MCF 10A (cell line): ENCODE results near the gene FYCO1. TPM values are rescaled to one million over a fixed set of nuclear protein-coding genes. Genes with fewer than 3 reads are reported as not detected.

Experiments used
- BruUV-seq: library from RNA; stranded (reverse); fragments of 400-500 nt; replicated peaks from 2 replicates; lab custom pipeline; 2021; lab: Mats Ljungman, UMichigan
- CTCF ChIA-PET: fragments of 300-600 bp; sonication (Branson Sonifier 250); formaldehyde crosslinking; extraction: SDS; loops from one replicate; lab custom pipeline; 2021; ENCODE audit warnings: antibody characterized with exemption, inconsistent platforms; lab: Yijun Ruan, JAX
- POLR2A ChIA-PET: fragments of 300-600, 350-650 bp; sonication (Branson Sonifier 250); formaldehyde crosslinking; extraction: SDS; loops from one replicate; lab custom pipeline; 2020; ENCODE audit warnings: antibody characterized with exemption, inconsistent platforms; lab: Yijun Ruan, JAX
- DNase-seq: peaks from one replicate; pipeline ENCODE4 v3.0.0-alpha.2; 2018; ENCODE audit not compliant: unreplicated experiment
- H3K27ac Mint-ChIP-seq: one replicate; pipeline ENCODE4 v1.8.0; 2022; ENCODE audit warnings: mild to moderate bottlenecking, low read depth, mixed read lengths; ENCODE audit not compliant: unreplicated experiment
- H3K27me3 Mint-ChIP-seq: one replicate; pipeline ENCODE4 v1.8.0; 2022; ENCODE audit warnings: mixed read lengths; ENCODE audit not compliant: insufficient read depth, unreplicated experiment
- H3K36me3 Mint-ChIP-seq: one replicate; pipeline ENCODE4 v1.8.0; 2022; ENCODE audit warnings: mild to moderate bottlenecking, moderate library complexity, mixed read lengths; ENCODE audit not compliant: insufficient read depth, unreplicated experiment
- H3K4me1 Mint-ChIP-seq: one replicate; pipeline ENCODE4 v1.8.0; 2022; ENCODE audit warnings: mixed read lengths; ENCODE audit not compliant: insufficient read depth, unreplicated experiment
- H3K4me3 Mint-ChIP-seq: one replicate; pipeline ENCODE4 v1.8.0; 2022; ENCODE audit warnings: mild to moderate bottlenecking, moderate library complexity, mixed read lengths; ENCODE audit not compliant: unreplicated experiment
- H3K9me3 Mint-ChIP-seq: one replicate; pipeline ENCODE4 v1.8.0; 2022; ENCODE audit warnings: mixed read lengths; ENCODE audit not compliant: unreplicated experiment
- intact Hi-C: fragments of 100-400 bp; cut with micrococcal nuclease; formaldehyde crosslinking; loops from 2 replicates; pipeline ENCODE4 v1.14.1; 2022
- total RNA-seq: library from RNA; stranded (reverse); gene quantifications from 2 replicates; pipeline ENCODE4 v1.2.3, GENCODE V29; 2022
- TF ChIP-seq, protein P1 (sequence below): fragments of 200-600 bp; IDR thresholded peaks from one replicate; pipeline ENCODE4 v1.8.0; 2022; ENCODE audit warnings: antibody characterized with exemption, mild to moderate bottlenecking; ENCODE audit not compliant: unreplicated experiment

Gene FYCO1
- total RNA-seq, 1 experiment from 2014 or later, result 18.4 TPM

DNA sequence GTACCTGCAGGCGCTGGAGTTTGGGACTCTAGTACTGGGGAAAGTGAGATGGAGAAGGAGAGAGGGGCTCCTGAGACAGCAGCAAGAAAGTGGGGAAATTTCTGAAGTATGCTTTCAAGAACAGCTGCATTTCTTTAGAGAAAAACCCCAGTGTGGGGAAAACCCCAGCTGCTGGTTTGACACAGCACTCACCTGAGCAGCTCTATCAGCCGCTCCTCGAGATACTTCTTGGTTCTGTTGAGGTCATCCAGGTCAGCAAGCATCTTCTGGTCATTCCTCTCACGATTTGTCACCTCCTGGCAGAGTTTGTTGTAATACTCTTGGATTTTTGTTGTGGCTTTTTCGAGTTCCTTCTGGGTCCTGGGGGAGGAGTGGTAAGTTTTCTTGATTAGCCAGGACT lies 33.6 kb downstream of the FYCO1 start:
- Mint-ChIP-seq H3K27ac (no peak overlapping the region), H3K4me3 (no peak overlapping the region), H3K4me1 (no peaks in the 10 kb centered on the region), H3K27me3 (no peaks in the 10 kb centered on the region), H3K9me3 (no peaks in the 10 kb centered on the region), H3K36me3 (peaks cover 51% of the 10 kb centered on the region)
- DNase-seq, result no peak
- intact Hi-C loops, result no loop called here
- TF ChIP-seq, protein P1, sequence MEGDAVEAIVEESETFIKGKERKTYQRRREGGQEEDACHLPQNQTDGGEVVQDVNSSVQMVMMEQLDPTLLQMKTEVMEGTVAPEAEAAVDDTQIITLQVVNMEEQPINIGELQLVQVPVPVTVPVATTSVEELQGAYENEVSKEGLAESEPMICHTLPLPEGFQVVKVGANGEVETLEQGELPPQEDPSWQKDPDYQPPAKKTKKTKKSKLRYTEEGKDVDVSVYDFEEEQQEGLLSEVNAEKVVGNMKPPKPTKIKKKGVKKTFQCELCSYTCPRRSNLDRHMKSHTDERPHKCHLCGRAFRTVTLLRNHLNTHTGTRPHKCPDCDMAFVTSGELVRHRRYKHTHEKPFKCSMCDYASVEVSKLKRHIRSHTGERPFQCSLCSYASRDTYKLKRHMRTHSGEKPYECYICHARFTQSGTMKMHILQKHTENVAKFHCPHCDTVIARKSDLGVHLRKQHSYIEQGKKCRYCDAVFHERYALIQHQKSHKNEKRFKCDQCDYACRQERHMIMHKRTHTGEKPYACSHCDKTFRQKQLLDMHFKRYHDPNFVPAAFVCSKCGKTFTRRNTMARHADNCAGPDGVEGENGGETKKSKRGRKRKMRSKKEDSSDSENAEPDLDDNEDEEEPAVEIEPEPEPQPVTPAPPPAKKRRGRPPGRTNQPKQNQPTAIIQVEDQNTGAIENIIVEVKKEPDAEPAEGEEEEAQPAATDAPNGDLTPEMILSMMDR, result no peak
- no TSS peak for BruUV-seq
- ChIA-PET POLR2A (interaction anchor here (1.8 kb wide), 1 partner anchor 11 kb away, joined by 4 read pairs; no protein-coding TSS in a partner anchor), CTCF (interaction anchor here (0.6 to 1.8 kb wide), 6 partner anchors 11 to 491 kb away, joined by 3 to 6 read pairs (median 3); no protein-coding TSS in a partner anchor)

DNA sequence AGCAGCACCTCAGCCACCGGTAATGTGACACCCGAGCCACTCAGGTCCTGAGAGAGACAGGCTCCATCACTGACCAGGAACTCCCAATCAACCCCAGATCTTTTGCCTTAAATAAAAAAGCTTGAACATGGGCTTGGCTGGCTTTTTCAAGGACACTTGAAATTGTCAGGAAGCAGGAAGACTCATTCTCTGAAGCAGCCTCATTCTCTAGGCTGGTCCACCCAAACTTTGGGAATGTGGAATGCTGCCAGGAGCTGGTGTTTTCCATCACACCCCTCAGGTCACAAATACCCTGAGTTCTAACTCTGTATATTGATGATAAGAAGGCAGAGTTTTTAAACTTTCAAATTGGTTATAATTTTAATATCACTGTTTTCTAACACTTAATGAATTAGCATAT lies 35.3 kb downstream of the FYCO1 start:
- Mint-ChIP-seq H3K4me1 (no peaks in the 10 kb centered on the region), H3K36me3 (peaks cover 43% of the 10 kb centered on the region)

DNA sequence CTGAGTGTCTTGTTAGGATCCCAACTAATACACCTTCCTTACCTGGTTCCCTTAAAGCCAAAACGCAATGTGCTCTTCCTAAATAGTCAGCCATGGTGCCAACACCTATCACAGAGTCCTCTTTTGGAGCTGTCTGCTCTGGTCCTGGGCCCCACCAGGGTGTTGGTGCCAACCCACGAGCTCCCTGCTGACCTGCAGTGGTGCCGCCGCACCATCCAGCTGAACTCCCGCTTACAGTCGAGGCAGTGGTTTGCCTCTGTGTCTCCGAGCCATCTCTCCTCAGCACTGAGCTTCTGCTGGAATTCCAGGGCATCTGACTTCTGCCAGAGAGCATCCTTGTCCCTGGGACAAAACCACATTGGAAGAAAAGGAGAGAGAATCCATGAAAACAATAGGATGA lies 36.4 kb downstream of the FYCO1 start:
- Mint-ChIP-seq H3K27ac (no peak overlapping the region), H3K4me3 (no peak overlapping the region), H3K9me3 (no peaks in the 10 kb centered on the region), H3K36me3 (peaks cover 54% of the 10 kb centered on the region), H3K27me3 (no peaks in the 10 kb centered on the region), H3K4me1 (no peaks in the 10 kb centered on the region)
- DNase-seq, result no peak
- TF ChIP-seq, protein P1, result no peak
- BruUV-seq, result no TSS peak
- intact Hi-C loops, result no loop called here
- CTCF ChIA-PET, result interaction anchor here (0.6 to 2.7 kb wide), 5 partner anchors 19 to 120 kb away, joined by 3 to 11 read pairs (median 4); no protein-coding TSS in a partner anchor
- POLR2A ChIA-PET, result interaction anchor here (1.2 kb wide), 1 partner anchor 10 kb away, joined by 3 read pairs; no protein-coding TSS in a partner anchor

More for the DNA sequence above, 35.3 kb downstream of the FYCO1 start:
- no peak overlapping the region for H3K27ac Mint-ChIP-seq
- H3K9me3 Mint-ChIP-seq, result no peaks in the 10 kb centered on the region
- POLR2A ChIA-PET, result no interaction called here
- CTCF ChIA-PET, result interaction anchor here (0.7 to 1.2 kb wide), 2 partner anchors 21 to 119 kb away, joined by 3 to 4 read pairs; no protein-coding TSS in a partner anchor
- H3K27me3 Mint-ChIP-seq, result no peaks in the 10 kb centered on the region
- intact Hi-C loops, result no loop called here
- BruUV-seq, result no TSS peak
- no peak overlapping the region for H3K4me3 Mint-ChIP-seq
- TF ChIP-seq, protein P1, result no peak
- DNase-seq, result no peak

DNA sequence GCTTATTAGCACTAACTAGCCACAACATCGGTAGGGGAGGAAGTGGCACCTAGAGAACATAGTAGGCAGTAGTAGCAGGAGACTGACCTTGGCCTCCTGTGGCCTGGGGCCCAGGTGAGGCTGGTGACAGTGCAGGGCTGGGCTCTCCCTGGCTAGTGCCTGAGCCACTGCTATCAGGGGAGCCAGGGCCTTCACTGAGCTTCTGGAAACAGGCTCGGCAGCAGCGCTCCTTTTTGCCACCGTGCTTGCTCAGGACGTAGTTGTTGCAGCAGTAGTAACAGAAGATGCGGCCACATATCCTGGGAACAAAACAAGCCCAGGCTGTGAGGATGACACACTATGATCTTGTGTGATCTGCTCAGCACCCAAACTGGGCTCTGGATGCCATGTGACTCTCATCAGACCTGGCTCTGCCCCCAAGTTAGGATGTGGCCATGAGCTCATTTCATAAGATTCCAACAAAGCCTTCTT lies 37.3 kb downstream of the FYCO1 start:
- TF ChIP-seq, protein P1, result no peak
- no peaks in the 10 kb centered on the region for H3K27me3 Mint-ChIP-seq
- CTCF ChIA-PET, result interaction anchor here (1.0 to 2.7 kb wide), 7 partner anchors 8 to 420 kb away, joined by 3 to 11 read pairs (median 4); no protein-coding TSS in a partner anchor
- no peaks in the 10 kb centered on the region for H3K4me1 Mint-ChIP-seq
- no peak for DNase-seq
- H3K9me3 Mint-ChIP-seq, result no peaks in the 10 kb centered on the region
- no peak overlapping the region for H3K27ac Mint-ChIP-seq
- POLR2A ChIA-PET, result interaction anchor here (1.1 to 1.2 kb wide), 2 partner anchors 11 to 15 kb away, joined by 3 to 4 read pairs; no protein-coding TSS in a partner anchor
- intact Hi-C loops, result no loop called here
- H3K4me3 Mint-ChIP-seq, result no peak overlapping the region
- peaks cover 63% of the 10 kb centered on the region for H3K36me3 Mint-ChIP-seq
- no TSS peak for BruUV-seq
